K562 (cell line): Measurements from ENCODE around the gene NEUROG1. TPM values are rescaled to one million over a fixed set of nuclear protein-coding genes. Genes with fewer than 3 reads are reported as not detected.

Source experiments
- BMI1 ChIP-seq: fragments of 150-350 bp; IDR thresholded peaks from 2 replicates; pipeline ENCODE4 v1.6.1; 2014; ENCODE audit warnings: low read length
- CTBP1 ChIP-seq: fragments of 450-650 bp; IDR thresholded peaks from 2 replicates; pipeline ENCODE4 v1.6.1; 2016; ENCODE audit warnings: borderline replicate concordance
- CTCFL ChIP-seq: IDR thresholded peaks from 2 replicates; pipeline ENCODE4 v1.6.1; 2011; ENCODE audit warnings: borderline replicate concordance, low read depth, mild to moderate bottlenecking, moderate library complexity, low read length; ENCODE audit not compliant: insufficient read depth, poor library complexity, severe bottlenecking
- EHMT2 ChIP-seq: fragments of 450-650 bp; IDR thresholded peaks from 2 replicates; pipeline ENCODE4 v1.6.1; 2018; ENCODE audit warnings: antibody characterized with exemption
- ETV1 ChIP-seq: fragments of 450-650 bp; conservative IDR thresholded peaks from 2 replicates; pipeline ENCODE4 v1.6.1; 2016; ENCODE audit warnings: missing genetic modification characterization, control low read depth, low read depth, missing compliant biosample characterization
- KLF1 ChIP-seq: fragments of 450-650 bp; IDR thresholded peaks from 2 replicates; pipeline ENCODE4 v1.6.1; 2016; ENCODE audit warnings: missing genetic modification characterization, missing compliant biosample characterization
- KLF13 ChIP-seq: fragments of 450-650 bp; IDR thresholded peaks from 2 replicates; pipeline ENCODE4 v1.6.1; 2016; ENCODE audit warnings: missing genetic modification characterization, low read depth, mild to moderate bottlenecking, missing compliant biosample characterization, moderate library complexity, borderline replicate concordance
- MAX ChIP-seq: sonication (generic); formaldehyde crosslinking; IDR thresholded peaks from 2 replicates; pipeline ENCODE4 v1.9.0; 2022; ENCODE audit warnings: mild to moderate bottlenecking, missing genetic modification reagents
- MCM3 ChIP-seq: fragments of 450-650 bp; IDR thresholded peaks from 2 replicates; pipeline ENCODE4 v1.6.1; 2016
- PCBP2 ChIP-seq: fragments of 200-400 bp; formaldehyde crosslinking; IDR thresholded peaks from 2 replicates; pipeline ENCODE4 v1.6.1; 2018; ENCODE audit warnings: low read length, low read depth, mild to moderate bottlenecking, moderate library complexity; ENCODE audit not compliant: poor library complexity, severe bottlenecking
- PREB ChIP-seq: sonication (generic); formaldehyde crosslinking; IDR thresholded peaks from 2 replicates; pipeline ENCODE4 v1.8.1; 2023; ENCODE audit warnings: mild to moderate bottlenecking, missing genetic modification reagents
- SRF ChIP-seq, 2 experiments: fragments of 250-450, 450-650 bp in 1 of 2; sonication (Bioruptor Pico) in 1 of 2; sonication (generic) in 1 of 2; formaldehyde crosslinking; IDR thresholded peaks; 2 replicates each; pipeline versions ENCODE4 v1.5.0 to v1.5.1; 2020 to 2022; ENCODE audit warnings: mild to moderate bottlenecking in 1 of 2, missing genetic modification reagents in 1 of 2
- XRCC3 ChIP-seq: fragments of 450-650 bp; IDR thresholded peaks from 2 replicates; pipeline ENCODE4 v1.6.1; 2017; ENCODE audit warnings: mild to moderate bottlenecking, moderate library complexity
- ZNF24 ChIP-seq: fragments of 450-650 bp; IDR thresholded peaks from 2 replicates; pipeline ENCODE4 v1.6.1; 2016
- ZNF407 ChIP-seq: fragments of 450-650 bp; IDR thresholded peaks from 2 replicates; pipeline ENCODE4 v1.6.1; 2016; ENCODE audit warnings: low read depth
- ZNF79 ChIP-seq: fragments of 250-450 bp; sonication (Bioruptor Pico); IDR thresholded peaks from 2 replicates; pipeline ENCODE4 v1.4.0; 2020; ENCODE audit warnings: low read depth, mild to moderate bottlenecking, moderate library complexity
- ZZZ3 ChIP-seq: fragments of 450-650 bp; IDR thresholded peaks from 2 replicates; pipeline ENCODE4 v1.6.1; 2016; ENCODE audit warnings: antibody characterized with exemption, mild to moderate bottlenecking, moderate library complexity
- polyA plus RNA-seq, 8 experiments: library from polyadenylated mRNA; depleted of rRNA in 4 of 8; stranded (reverse) in 5 of 8; unstranded in 3 of 8; fragments of >200 nt; fragmentation: Nextera tagmentation in 2 of 8; fragmentation: Illumina TruSeq in 1 of 8; extraction: Ambion mirVana in 2 of 8; extraction: Trizol in 1 of 8; gene quantifications; 2 replicates each; pipeline versions ENCODE4 v1.2.1 to v1.2.3, GENCODE V29; 2011 to 2014; ENCODE audit warnings: inconsistent platforms in 1 of 8, missing spikeins in 1 of 8
- total RNA-seq, 7 experiments: library from RNA; depleted of rRNA in 6 of 7; stranded (reverse); fragments of >200 nt in 6 of 7; fragmentation: Illumina TruSeq in 2 of 7; extraction: Trizol in 2 of 7; gene quantifications; 2 replicates each; pipeline versions ENCODE4 v1.2.1 to v1.2.3, GENCODE V29; 2011 to 2021; ENCODE audit warnings: low replicate concordance in 1 of 7

The NEUROG1 gene
- total and polyA plus RNA-seq, 9 of the 15 experiments (the other 6 are each of a cell fraction or from before 2014, with no cell fraction given), result not detected

GRCh38 chr5:135553688-135554462, 18.1 kb upstream of the NEUROG1 start (continued):
- TF ChIP-seq CTCFL, result peak; percentile 2
- TF ChIP-seq BMI1, result no peak
- TF ChIP-seq ZZZ3, result no peak
- no peak for TF ChIP-seq ZNF407
- no peak for TF ChIP-seq XRCC3
- no peak for TF ChIP-seq PCBP2
- TF ChIP-seq KLF13 (tag), result no peak
- TF ChIP-seq CTBP1, result 0 out of 2 replicates have a peak, but pooled peaks have one; percentile 16
- no peak for TF ChIP-seq MCM3
- no peak for TF ChIP-seq ZNF79 (CRISPR knock-in tag)
- TF ChIP-seq MAX, result no peak
- no peak for TF ChIP-seq EHMT2
- TF ChIP-seq PREB (CRISPR knock-in tag), result no peak
- TF ChIP-seq ZNF24, result no peak
- TF ChIP-seq KLF1, result no peak
- 0 out of 2 replicates have a peak, but pooled peaks have one; percentile 20 for TF ChIP-seq ETV1 (tag)
- no peak for TF ChIP-seq SRF (CRISPR knock-in tag; IDR thresholded peaks at IDR 0.05)
